HL-60 (cell line): Measurements from ENCODE around the gene CSMD2.

Experiments
- CTCF ChIP-seq: IDR thresholded peaks from one replicate; pipeline ENCODE4 v1.5.1; 2011; ENCODE audit warnings: low read length, control low read depth, inconsistent platforms; ENCODE audit not compliant: insufficient read depth
- REST ChIP-seq: IDR thresholded peaks from 2 replicates; pipeline ENCODE4 v1.6.1; 2012; ENCODE audit warnings: low read depth; ENCODE audit not compliant: insufficient replicate concordance

- no peak for TF ChIP-seq CTCF
- TF ChIP-seq REST, result no peak
Measured at GRCh38 chr1:33944846-33945245, 220.2 kb downstream of the CSMD2 start.
